ENCODE results near the gene CKAP2L. TPM values are rescaled to one million over a fixed set of nuclear protein-coding genes. Genes with fewer than 3 reads are reported as not detected.
A peak's percentile ranks its signal among the peaks of the same experiment; 100 is the strongest.

Gene CKAP2L, protein sequence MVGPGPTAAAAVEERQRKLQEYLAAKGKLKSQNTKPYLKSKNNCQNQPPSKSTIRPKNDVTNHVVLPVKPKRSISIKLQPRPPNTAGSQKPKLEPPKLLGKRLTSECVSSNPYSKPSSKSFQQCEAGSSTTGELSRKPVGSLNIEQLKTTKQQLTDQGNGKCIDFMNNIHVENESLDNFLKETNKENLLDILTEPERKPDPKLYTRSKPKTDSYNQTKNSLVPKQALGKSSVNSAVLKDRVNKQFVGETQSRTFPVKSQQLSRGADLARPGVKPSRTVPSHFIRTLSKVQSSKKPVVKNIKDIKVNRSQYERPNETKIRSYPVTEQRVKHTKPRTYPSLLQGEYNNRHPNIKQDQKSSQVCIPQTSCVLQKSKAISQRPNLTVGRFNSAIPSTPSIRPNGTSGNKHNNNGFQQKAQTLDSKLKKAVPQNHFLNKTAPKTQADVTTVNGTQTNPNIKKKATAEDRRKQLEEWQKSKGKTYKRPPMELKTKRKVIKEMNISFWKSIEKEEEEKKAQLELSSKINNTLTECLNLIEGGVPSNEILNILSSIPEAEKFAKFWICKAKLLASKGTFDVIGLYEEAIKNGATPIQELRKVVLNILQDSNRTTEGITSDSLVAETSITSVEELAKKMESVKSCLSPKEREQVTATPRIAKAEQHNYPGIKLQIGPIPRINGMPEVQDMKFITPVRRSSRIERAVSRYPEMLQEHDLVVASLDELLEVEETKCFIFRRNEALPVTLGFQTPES
- total RNA-seq = 10 to 100 TPM in 1 of 4 donors, 1 to 10 TPM in 3; 1.2 to 11.3 (median 2.0) TPM

DNA sequence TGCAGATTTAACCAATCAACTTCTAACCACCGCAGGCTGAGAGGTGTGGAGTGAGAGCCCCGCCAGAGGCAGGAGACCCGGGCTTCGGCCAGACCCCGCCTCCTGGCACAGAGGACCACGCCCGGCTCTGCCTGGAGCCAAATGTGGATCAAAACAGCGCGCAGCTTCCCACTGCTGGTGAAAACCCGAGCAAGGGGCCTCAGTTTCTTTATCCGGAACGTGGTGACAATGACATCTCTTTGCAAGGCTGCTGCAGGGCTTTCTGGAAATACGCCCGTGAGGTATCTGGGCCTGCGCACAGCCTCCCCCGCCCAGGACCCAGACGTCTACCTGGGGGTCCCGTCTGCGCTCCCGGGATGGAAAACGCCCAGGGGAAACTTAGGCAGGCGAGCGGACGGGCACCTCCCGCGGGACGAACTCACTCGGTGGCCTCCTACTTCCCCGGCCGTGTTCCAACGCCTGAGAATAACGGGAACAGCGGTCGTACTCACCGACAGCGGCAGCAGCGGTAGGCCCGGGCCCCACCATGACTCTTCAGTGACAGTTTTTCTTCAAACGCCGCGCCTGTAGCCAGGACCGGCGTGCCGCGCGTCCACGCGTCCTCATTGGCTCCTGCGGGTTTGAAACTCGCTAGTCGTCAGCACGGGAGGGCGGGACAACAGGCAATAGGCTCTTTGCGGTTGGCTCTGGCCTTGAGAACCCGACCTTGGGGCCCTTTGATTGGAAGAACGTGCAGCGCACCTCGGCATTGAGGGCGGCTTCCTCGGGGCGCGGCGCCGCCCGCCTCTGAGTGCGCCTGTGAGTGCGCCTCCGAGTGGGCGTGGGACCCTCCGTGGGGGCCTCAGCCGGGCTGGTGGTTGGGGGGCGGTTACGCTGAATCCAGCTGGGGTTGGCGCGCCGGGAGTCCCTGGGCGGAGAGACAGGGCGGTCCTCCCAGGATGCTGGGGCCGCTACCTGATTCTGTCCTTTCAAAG is at the start of gene CKAP2L:
TSS of gene CKAP2L (minus strand) at position 539 of the 974 bp plus-strand sequence. CDS start at position 528, 11 bp downstream.
- intact Hi-C loops (cut with DNase I; ENCODE audit: low total_unique reads) = no loop called here
- TF ChIP-seq, protein P1, sequence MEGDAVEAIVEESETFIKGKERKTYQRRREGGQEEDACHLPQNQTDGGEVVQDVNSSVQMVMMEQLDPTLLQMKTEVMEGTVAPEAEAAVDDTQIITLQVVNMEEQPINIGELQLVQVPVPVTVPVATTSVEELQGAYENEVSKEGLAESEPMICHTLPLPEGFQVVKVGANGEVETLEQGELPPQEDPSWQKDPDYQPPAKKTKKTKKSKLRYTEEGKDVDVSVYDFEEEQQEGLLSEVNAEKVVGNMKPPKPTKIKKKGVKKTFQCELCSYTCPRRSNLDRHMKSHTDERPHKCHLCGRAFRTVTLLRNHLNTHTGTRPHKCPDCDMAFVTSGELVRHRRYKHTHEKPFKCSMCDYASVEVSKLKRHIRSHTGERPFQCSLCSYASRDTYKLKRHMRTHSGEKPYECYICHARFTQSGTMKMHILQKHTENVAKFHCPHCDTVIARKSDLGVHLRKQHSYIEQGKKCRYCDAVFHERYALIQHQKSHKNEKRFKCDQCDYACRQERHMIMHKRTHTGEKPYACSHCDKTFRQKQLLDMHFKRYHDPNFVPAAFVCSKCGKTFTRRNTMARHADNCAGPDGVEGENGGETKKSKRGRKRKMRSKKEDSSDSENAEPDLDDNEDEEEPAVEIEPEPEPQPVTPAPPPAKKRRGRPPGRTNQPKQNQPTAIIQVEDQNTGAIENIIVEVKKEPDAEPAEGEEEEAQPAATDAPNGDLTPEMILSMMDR (IDR thresholded peaks at IDR 0.05) = no peak
- TF ChIP-seq POLR2A (IDR thresholded peaks at IDR 0.05) = no peak
- DNase-seq (ENCODE audit: low spot score in 2 of 2) = peak; percentile 95 to 98
- peak within 1 kb of the TSS; percentile 73 for H3K4me3 ChIP-seq (ENCODE audit: low read depth, poor library complexity, severe bottlenecking)
- WGBS, 2 donors = 1% methylated on average over 20 to 37 of the region's 79 CpGs

DNA sequence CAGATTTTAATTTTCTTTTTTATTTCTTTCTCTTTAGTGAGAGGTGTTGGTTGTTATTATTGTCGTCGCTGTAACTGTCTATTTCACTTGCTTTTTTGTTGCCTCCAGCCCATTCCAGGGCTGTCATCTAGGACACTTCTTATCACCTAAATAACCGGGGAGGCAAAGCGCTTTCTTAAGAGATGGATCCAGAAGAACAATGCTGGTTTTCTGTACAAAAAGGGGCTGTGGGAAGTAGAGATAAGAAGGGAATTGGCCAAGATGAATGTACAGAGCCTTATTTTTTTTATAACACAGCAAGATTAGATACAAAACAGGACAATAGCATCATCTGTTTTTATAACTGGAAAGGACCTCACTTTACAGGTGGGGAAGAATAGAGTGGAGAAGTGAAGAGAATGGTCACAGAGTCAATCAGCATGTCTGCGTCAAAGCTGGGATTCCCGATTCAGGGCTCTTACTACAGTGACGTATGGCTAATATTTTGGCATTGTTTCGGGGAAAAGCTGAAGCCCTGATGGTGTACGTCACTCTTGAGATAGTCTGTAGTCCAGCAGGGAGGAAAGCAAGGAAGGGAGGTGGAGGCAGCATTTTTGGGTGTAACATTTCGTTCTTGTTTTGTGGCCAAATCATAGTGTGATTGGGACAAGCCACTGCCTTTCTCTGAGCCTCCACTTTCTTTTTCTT is 49.0 kb upstream of the CKAP2L start:
- 87 to 90% methylated on average over 10 of the region's 10 CpGs for WGBS, 2 donors
- no peak for DNase-seq (ENCODE audit: low spot score in 2 of 2)
- intact Hi-C loops (cut with DNase I; ENCODE audit: low total_unique reads) = no loop called here
- no peak overlapping the region for H3K4me3 ChIP-seq (ENCODE audit: low read depth, poor library complexity, severe bottlenecking)
- no peak for TF ChIP-seq POLR2A (IDR thresholded peaks at IDR 0.05)
- TF ChIP-seq, protein P1 (IDR thresholded peaks at IDR 0.05) = no peak

DNA sequence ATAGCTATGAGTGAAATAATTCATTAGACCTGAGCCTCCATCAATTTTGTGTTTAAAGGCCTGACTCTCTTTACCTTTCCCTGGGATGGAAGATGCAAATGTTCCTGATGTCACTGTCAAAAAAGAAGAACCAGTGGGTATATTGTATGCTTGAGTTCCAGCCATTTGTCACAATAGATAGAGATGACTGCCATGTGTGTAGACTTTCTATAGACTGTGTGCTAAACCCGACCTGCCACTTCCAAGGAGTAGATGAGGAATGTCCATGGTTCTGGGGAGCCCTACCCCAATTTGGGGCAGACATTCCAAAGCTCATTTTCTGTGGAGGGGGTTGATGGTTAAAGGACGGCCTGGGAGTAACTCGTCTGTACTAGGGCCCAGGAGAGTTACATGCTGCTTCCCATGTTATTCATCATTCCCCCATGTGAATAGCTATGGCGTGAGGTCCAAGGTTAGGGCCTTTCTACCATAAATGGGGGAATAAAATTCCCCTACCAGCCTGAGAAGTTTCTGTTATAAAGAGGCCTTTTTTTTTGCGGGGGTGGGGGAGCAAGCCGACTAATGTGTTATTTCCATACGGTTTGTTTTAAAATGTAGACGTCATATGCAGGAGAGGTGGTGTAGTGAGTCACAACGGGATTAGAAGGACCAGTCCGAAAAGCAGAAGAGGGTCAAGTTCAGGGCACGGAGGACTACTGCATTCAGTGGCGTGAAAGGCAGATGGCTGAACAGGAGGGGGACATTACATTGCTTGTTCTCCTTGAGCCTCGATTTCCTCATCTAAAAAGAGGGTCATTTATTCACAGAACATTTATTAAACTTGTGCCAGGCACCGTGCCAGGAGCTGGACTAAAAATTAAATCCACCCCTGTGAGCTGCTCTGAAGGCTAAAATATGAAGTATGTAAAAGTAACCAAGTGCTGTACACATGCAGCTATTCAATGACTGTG is 48.2 kb upstream of the CKAP2L start:
- TF ChIP-seq POLR2A (IDR thresholded peaks at IDR 0.05) = no peak
- TF ChIP-seq, protein P1 (IDR thresholded peaks at IDR 0.05) = no peak
- no peak for DNase-seq (ENCODE audit: low spot score in 2 of 2)
- H3K4me3 ChIP-seq (ENCODE audit: low read depth, poor library complexity, severe bottlenecking) = no peak overlapping the region
- WGBS, 2 donors = 49 to 58% methylated on average over 14 of the region's 14 CpGs
- intact Hi-C loops (cut with DNase I; ENCODE audit: low total_unique reads) = no loop called here

DNA sequence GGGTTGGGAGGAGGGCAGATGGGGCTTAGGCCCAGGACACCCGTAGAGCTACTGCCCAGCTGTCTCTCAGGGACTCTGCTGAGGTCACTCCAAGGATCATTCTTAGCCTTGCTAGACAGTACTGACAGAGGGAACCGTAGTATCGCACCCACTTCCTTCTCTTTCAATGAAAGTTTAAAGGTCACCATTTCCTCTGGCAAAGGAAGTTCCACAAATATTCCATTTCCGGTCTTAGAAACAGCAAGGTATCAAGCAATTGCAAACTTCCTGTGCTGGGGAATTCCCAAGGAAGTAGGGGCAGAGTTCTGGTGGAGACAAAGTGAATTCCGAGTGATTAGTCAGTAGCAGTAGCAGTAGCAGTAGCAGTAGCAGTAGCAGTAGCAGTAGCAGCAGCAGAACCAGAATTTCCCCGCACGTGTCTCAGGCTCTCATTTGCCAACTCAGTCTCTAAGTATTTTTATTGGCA is 47.5 kb upstream of the CKAP2L start:
- intact Hi-C loops (cut with DNase I; ENCODE audit: low total_unique reads) = no loop called here
- WGBS, 2 donors = 32 to 41% methylated on average over 7 of the region's 7 CpGs
- TF ChIP-seq POLR2A (IDR thresholded peaks at IDR 0.05) = no peak
- TF ChIP-seq, protein P1 (IDR thresholded peaks at IDR 0.05) = no peak
- H3K4me3 ChIP-seq (ENCODE audit: low read depth, poor library complexity, severe bottlenecking) = no peak overlapping the region
- no peak for DNase-seq (ENCODE audit: low spot score in 2 of 2)
